Ecto neural progenitor cell (in vitro differentiated cells): Measurements from ENCODE around the gene TDRD6.
"Not testable (repeated sequence)": the region's sequence is repeated elsewhere in the genome, so short reads cannot be mapped to it uniquely, and the experiment has no call there.

Experiments used
- DNase-seq: peaks from one replicate; pipeline ENCODE4 v3.0.0-alpha.2; 2018; ENCODE audit warnings: low spot score

The TDRD6 gene

GRCh38 chr6:46744159-46744725, 56.6 kb downstream of the TDRD6 start:
- not testable (repeated sequence) for DNase-seq

DNA sequence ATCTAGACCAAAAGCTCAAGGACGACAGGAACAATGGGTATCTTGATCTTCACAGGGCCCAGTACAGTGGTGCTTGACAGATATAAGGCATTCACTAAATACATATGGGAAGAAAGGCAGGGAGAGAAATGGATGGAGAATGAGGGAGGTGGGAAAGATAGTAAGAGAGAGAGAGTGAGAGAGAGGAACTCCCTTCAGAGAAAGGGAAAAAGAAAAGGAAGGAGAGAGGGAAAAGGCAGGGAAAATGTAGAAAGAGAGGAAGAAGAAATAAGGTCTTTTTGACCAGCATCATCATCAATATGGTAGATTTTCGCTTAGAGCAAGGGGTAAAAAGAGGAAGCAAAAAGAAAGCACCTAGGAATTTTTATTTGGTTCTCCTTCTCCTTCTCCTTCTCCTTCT, 58.3 kb downstream of the TDRD6 start:
- no peak for DNase-seq

GRCh38 chr6:46746696-46747095, 59.0 kb downstream of the TDRD6 start, which contains the start of gene ANKRD66:
Gene ANKRD66 (plus strand): TSS chr6:46746933. CDS start chr6:46751949, 5,016 bp downstream.
- no peak for DNase-seq

DNA sequence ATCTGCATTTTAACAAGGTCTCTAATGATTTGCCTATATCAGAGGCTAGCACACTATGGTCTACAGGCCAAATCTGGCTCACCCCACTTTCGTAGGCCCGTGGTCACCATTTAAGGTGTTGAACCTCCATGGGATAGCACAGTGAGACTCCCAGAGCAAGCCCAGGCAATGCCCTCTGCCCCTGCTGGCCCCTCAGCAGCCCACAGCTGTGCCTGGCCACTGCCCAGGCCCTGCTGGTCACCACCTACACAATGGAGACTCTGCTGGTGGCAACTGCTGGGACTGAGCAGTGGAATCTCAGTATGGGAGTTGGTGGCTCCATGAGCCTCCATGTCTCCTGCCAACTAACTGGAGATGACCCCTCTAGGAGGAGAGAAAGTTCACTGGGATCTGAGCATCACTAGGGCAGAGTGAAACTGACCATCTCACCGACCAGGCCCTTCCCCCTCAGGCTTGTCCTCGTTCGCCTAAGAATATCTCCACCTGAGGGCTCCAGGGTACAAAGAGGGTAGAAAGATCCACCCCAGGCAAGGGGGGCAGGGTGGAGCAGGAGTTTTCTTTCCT, 61.3 kb downstream of the TDRD6 start:
- DNase-seq, result no peak

DNA sequence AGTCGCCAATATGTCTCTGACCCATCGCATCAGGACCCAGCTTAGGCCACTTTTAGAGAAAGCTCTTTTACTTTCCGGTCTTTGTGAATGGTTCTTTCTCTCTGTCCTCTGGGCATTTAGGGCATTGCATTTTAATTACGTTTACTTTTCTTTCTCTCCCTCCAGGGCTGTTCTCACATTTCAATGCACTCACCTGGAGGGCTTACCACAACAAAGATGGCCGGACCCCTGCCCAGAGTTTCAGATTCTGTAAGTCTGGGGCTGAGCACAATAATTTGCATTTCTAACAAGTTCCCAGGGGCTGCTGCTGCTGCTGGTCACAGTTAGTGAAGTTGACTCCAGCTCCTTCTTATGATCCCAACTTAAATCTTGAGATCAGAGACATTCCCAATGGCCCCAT, 62.0 kb downstream of the TDRD6 start:
- DNase-seq, result no peak

DNA sequence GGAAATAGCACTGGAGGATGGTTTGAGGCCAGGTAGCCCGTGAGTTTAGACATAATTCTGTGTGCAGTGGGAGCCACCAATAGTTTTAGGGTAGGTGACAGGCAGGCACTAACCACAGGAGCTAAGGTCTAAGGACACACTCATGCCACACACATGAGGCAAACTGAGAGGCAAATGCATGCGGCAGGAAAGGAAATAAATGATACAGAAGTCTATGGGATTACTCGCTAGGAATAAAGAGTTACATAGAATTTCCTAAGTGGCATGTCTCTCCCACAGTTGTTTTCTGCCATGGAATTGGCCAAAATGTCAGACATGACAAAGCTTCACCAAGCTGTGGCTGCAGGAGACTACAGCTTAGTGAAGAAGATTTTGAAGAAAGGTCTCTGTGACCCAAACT, 64.0 kb downstream of the TDRD6 start:
- DNase-seq, result no peak
